ENCODE measurements around the gene OR2V2.
A peak's percentile ranks its signal among the peaks of the same experiment; 100 is the strongest.
"Not testable (repeated sequence)": the region's sequence is repeated elsewhere in the genome, so short reads cannot be mapped to it uniquely, and the experiment has no call there.

The OR2V2 gene

GRCh38 chr5:181146927-181147636 is at the start of gene OR2V2:
Gene OR2V2, plus strand, starts transcription at chr5:181147586. Its CDS starts 7,357 bp downstream, at chr5:181154943.
- not testable (repeated sequence) for DNase-seq (ENCODE audit: low read depth in 2 of 2)

GRCh38 chr5:181097759-181098491 is 49.5 kb upstream of the OR2V2 start:
- not testable (repeated sequence) for DNase-seq (ENCODE audit: low read depth in 2 of 2)

- no peak for DNase-seq (ENCODE audit: low read depth in 2 of 2)
Observed at GRCh38 chr5:181098762-181099601, 48.4 kb upstream of the OR2V2 start.

GRCh38 chr5:181099602-181100086 is 47.7 kb upstream of the OR2V2 start:
- no peak for DNase-seq (ENCODE audit: low read depth in 2 of 2)

DNA sequence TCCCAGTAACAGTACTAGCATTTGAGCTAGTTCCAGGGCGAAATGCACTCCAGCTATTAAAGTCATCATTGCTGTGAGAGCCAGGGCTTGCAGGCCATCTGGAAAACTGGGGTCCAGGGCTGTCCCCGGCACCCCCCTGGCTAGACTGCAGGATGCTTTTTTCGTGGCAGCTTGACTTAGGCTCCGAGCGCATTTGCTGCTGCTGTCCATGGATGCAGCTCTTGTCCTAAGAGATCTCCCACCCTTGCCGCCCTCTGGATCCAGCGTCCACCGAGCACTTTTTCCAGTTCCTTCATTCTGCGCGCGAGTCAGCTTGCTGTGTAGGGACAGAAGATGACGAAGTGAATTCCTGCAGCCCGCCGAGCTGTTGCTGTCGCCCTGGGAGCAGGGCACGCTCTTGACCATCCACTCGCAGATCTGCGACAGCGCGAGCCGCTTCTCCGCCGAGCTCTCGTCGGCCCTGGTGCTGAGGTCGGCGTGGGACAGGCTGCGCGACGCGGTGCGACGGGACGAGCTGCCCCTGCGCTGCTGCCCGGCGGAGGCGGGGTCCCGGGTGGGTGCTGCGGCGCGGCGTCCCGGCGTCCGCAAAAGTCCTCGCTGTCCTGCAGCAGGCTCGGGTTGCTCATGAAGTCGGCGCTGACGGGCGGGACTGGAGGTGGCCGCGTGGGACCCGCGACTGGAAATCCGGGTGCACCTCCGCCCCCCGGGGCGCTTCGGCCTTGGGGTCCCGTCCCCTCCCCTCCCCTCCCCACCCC is 47.1 kb upstream of the OR2V2 start:
- peak in 1 of 2 donors; percentile 14 for DNase-seq (ENCODE audit: low read depth in 2 of 2)

DNA sequence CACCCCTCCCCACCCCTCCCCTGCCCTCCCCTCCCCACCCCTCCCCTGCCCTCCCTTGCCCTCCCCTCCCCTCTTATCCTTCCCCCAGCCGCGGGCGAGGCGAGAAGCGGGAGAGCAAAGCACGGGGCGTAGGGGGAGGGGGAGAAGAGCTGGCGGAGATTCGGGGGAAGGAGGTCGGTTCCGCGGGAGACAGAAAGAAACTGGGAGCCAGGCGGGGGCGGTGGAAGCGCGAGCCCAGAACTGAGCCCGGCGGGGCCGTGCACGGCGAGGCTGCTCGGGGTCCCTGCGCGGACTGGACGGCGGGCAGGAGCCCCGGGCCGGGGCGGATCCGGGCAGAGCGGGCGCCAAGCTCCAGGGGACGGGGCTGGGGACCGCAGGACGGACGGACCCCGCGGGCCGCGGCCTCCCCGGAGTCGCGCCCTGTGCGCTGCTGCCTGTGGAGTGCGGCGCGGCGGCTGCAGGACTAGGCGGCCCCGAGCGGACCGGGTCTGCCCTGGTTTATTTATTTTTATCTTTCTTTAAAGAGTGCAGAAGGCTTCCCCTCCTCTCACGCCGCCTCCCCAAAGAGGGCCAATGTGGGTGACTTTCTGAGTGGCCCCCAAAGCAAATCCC is 46.2 kb upstream of the OR2V2 start:
- not testable (repeated sequence) for DNase-seq (ENCODE audit: low read depth in 2 of 2)

DNA sequence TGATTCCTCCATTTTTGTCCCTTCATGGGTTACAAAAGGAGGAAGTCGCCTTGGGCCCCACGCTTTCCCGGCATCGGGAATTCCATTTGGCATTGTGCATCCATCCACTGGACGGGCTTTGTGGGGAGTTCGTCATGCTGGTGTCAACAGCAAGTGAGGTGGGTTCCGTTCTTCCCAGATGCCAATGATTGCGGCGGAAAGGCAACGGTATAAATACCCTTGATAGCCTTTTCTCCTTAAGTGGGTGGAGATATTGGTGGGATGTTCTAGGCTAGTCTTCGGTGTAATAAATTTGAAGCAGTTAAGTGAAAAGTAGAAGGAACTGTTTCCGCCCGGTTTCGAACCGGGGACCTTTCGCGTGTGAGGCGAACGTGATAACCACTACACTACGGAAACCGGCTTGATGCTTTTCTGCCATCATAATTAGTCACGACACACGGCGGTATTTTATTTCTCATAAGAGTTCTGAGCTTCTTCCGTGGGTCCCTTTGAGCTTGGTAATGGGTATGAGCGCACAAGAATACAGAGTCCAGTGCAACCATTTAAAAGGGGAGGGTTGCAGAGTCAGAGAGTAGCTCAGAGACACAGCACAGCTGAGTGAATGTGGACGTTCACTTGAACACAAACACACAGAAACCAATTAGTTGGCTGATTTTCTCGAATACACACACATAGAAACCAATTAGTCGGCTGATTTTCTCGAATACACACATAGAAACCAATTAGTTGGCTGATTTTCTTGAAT is 45.3 kb upstream of the OR2V2 start:
- not testable (repeated sequence) for DNase-seq (ENCODE audit: low read depth in 2 of 2)

GRCh38 chr5:181104259-181104568 is 43.2 kb upstream of the OR2V2 start:
- DNase-seq (ENCODE audit: low read depth in 2 of 2), result not testable (repeated sequence)

- not testable (repeated sequence) for DNase-seq (ENCODE audit: low read depth in 2 of 2)
Observed at GRCh38 chr5:181104606-181105390, 42.6 kb upstream of the OR2V2 start.

- DNase-seq (ENCODE audit: low read depth in 2 of 2), result no peak
Observed at GRCh38 chr5:181105391-181106025, 41.9 kb upstream of the OR2V2 start.

GRCh38 chr5:181107699-181108098 is 39.7 kb upstream of the OR2V2 start:
- no peak for DNase-seq (ENCODE audit: low read depth in 2 of 2)

DNA sequence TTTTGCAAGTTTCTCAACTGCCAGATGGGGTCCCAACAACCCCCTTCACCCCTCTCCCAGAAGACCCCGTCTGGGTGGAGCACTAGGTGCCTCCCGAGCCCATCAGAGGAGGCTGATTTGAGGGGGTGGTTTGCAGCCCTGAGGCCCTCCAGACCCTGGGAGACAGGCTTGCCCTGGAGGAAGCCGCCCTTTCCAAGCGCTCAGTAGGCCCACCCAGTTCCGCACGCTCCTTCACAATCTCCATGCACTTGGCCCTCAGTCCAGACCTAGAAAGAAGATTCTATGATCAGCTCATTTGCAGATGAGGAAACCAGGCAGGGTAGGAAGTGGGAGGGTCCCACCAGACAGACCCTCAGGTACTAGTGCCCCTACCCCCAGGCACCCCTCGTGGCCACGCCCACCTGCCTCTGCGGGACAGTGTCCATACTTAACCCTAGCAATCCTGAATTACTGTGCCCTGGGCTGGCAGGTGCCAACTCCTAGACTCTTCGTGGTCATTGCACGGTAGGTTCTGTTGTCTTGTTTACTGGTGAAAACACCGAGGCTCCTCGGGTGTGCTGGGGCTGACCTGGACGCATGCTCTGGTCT is 38.7 kb upstream of the OR2V2 start:
- DNase-seq (ENCODE audit: low read depth in 2 of 2), result no peak

GRCh38 chr5:181109489-181110013 is 37.8 kb upstream of the OR2V2 start:
- DNase-seq (ENCODE audit: low read depth in 2 of 2), result no peak

DNA sequence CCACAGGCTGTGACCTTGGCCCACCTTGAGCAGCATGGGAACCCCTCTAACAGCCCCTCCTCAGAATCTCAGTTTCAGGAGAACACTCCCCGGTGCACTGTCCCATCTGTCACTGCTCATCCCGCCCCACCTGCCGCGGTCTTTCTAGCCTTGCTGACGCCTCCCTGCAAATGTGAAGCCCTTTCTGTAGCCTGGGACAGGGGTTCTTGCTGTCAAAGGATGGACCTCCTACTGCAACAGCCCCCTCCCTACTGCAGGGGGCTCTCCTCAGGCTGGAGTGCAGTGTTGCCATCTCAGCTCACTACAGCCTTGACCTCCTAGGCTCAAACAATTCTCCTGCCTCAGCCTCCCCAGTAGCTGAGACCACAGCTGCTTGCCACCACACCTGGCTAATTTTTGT is 36.4 kb upstream of the OR2V2 start:
- no peak for DNase-seq (ENCODE audit: low read depth in 2 of 2)

DNA sequence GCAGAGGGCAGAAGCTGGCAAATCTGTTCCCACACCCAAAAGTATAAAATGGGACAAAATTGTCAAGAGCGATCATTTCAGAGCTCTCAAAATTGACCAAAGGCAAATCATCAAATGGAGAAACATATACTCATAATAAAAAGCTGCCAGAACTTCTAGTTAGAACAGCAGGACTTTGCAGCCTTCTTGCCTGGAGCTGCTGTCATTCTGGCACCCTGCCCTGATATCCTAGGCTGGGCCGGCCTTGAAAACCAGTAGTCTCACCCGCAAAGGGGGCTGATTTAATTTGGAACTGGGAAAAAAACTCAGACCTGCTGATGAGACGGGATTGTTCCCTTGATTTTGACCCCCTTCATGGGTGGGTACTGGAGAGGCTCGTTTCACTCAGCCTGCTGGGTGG is 34.9 kb upstream of the OR2V2 start:
- DNase-seq (ENCODE audit: low read depth in 2 of 2), result no peak

GRCh38 chr5:181113572-181113971 is 33.8 kb upstream of the OR2V2 start:
- not testable (repeated sequence) for DNase-seq (ENCODE audit: low read depth in 2 of 2)

- no peak for DNase-seq (ENCODE audit: low read depth in 2 of 2)
Observed at GRCh38 chr5:181114284-181114843, 33.0 kb upstream of the OR2V2 start.
